HG02870 (cell line): Measurements from ENCODE around the gene PIP4K2A.

Experiments
- ATAC-seq: cut with Tn5 transposase; IDR thresholded peaks from one replicate; pipeline ENCODE4 v1.9.1; 2021; ENCODE audit warnings: mild to moderate bottlenecking, moderate library complexity; ENCODE audit not compliant: unreplicated experiment

The PIP4K2A gene

GRCh38 chr10:22623633-22624253, 90.6 kb downstream of the PIP4K2A start:
- ATAC-seq: no peak

DNA sequence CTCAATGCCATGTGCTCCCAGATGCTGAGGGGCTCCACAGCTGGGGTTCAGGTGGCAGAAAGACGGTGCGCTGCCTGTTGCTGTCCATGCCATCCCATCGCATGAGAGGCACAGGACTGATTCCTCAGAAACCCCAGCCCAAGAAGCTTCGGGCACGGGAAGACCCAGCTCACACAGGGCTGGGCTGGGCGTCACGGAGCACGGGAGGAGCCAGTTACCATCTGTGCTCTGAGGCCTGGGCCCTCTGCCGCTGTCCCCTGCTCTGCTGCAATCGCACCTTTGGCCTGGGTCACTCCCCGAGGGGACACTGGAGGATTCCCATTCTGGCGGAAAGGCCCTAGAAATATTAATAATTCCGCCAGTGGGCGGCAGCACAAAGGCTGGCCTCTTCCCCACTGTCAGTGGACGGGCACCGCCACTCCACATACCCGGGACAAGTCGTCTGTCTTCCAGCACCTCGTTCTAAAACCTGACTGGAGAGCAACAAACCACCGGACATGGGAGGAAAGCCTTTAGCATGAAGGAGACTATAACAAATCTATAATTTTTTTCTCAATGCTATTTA, 92.1 kb downstream of the PIP4K2A start:
- no peak for ATAC-seq

GRCh38 chr10:22621726-22622125, 92.7 kb downstream of the PIP4K2A start:
- no peak for ATAC-seq

GRCh38 chr10:22620929-22621328, 93.4 kb downstream of the PIP4K2A start:
- no peak for ATAC-seq

DNA sequence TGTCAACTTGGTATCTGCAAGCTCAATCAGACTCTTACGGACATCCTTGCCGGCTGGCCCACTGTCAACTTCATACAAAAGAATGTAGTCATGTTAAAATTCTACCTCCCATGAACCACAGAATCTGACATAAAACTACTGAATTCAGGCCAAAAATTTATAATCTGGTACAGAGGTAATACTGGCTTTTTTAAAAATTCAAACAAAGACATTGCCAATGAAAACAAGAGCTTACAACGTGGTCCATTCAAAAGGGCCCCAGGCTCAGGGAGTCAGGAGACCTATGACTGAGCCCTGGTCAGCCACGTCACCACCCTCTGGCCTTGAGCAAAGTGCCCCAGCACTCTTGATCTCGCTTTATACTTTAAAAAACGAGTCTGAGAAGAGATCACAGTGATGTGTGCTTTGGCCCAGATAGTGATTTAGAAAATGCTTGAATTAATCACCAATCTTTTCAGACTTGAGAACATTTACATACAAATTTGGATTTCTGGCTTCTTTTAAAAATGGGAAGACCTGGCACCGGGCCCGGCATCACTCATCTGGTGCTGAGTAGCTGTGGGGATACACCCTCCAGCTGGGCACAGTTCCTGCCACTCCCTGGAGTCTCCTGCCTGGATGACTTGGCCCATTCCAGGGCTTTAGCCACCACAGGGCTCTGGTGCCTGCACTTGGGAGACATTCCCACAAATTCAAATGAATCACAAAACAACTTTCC, 94.1 kb downstream of the PIP4K2A start:
- no peak for ATAC-seq

DNA sequence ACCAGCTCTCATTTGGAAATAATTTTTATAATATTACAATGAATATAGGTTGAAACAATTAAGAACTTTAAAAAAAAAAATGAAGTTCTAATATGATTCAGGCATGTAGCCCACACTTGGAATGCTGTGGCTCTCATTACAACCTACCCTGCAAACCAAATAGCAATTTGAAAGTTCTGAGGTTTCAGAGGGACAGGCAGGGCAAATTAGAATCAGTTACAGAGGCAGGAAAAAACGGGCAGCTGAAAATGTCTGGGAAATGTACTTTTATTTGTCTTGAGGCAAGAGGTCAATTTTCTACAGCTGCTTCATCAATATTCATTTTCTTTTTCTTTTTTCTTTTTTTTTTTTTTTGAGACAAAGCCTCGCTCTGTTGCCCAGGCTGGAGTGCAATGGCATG, 95.3 kb downstream of the PIP4K2A start:
- no peak for ATAC-seq

- ATAC-seq: no peak
Observed at GRCh38 chr10:22618078-22618785, 96.1 kb downstream of the PIP4K2A start.

GRCh38 chr10:22617516-22617915, 96.9 kb downstream of the PIP4K2A start:
- no peak for ATAC-seq

DNA sequence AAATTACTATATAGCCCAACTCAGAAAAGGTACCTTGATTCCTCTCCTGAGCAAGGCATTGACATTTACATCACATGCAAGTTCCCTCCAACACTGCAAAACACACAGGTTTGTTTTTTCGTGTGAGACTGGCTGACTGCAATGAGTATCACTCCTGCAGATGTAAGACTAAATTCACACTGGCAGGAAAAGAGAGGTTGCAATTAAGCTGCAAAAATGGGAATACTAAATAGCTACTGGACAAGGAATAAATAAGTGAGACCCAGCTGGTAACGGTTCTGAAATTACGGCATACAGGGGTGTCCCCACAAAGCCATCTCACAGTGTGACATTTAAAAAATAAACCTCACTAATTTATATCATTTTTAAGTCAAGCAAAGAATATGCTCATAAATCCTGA, 97.3 kb downstream of the PIP4K2A start:
- no peak for ATAC-seq

- ATAC-seq: peak; percentile 72
Observed at GRCh38 chr10:22615819-22616499, 98.4 kb downstream of the PIP4K2A start.

DNA sequence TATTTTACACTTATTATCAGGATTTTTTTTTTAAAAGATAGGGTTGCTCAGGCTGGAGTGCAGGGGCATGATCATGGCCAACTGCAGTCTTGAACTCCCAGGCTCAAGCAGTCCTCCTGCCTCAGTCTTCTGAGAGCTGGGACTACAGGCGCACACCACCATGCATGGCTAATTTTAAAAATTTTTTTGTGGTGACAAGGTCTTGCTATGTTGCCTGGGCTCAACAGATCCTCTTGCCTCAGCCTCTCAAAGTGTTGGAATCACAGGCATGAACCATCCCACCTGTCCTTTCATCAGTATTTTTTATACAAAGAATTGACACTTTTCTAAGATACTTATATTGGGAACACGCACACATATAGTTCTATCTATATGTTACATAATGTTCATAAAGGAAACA, 99.3 kb downstream of the PIP4K2A start:
- ATAC-seq: no peak

DNA sequence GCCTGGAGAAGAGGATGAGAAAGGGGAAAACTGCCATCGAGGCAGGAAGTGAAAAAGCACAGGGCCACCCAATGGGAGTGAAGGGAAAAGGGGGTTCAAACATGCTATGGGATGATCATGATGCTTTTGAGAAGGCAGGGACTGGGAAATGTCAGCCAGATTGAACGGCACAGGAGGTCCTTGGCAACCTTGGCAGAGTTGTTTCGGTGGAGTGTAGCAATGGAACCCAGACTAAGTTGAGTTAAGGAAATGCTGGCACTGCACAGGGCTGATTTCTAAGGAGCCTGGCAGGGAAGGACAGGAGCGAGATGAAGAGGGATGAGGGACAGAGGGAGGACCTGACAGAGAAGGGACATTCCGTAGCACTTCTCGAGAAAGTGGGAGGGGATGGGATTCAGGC, 101.4 kb downstream of the PIP4K2A start:
- no peak for ATAC-seq

DNA sequence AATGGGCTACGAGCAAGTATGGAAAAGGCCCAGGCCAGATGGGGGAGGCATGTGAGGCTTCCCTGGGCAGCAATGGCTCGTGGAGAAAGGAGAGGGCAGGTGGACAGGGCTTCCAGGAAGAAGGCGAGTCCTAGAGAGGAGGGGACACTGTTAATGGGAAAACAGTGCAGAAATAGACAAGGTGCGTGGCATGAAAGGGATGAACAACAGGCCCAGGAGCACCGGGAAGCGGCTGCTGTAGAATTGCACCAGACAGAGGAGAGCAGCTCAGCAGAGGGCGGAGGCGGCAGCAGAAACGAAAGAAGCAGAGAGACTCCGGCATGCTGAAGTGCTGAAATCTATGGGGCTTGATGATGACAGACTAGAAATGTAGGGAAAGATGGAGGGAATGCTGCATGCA, 102.1 kb downstream of the PIP4K2A start:
- ATAC-seq: no peak

GRCh38 chr10:22611425-22612115, 102.8 kb downstream of the PIP4K2A start:
- no peak for ATAC-seq

DNA sequence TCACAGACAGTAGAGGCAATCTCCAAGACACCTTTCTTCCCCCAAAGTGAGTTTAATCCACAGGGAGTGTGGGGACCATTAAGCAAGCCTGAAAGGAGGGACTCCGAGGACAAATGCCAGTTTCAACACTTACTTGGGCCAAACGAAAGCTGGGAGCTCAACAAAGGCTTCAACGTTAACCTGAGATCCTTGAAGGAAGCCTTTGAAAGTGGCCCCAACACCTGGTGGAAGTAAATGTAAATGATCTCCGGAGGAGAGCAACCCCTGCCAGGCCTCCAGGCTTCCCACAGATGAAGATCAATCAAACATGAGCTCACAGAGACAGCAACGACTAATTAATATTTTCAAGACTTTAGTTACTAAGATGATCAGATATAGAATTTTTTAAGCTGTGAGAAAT, 103.8 kb downstream of the PIP4K2A start:
- no peak for ATAC-seq

DNA sequence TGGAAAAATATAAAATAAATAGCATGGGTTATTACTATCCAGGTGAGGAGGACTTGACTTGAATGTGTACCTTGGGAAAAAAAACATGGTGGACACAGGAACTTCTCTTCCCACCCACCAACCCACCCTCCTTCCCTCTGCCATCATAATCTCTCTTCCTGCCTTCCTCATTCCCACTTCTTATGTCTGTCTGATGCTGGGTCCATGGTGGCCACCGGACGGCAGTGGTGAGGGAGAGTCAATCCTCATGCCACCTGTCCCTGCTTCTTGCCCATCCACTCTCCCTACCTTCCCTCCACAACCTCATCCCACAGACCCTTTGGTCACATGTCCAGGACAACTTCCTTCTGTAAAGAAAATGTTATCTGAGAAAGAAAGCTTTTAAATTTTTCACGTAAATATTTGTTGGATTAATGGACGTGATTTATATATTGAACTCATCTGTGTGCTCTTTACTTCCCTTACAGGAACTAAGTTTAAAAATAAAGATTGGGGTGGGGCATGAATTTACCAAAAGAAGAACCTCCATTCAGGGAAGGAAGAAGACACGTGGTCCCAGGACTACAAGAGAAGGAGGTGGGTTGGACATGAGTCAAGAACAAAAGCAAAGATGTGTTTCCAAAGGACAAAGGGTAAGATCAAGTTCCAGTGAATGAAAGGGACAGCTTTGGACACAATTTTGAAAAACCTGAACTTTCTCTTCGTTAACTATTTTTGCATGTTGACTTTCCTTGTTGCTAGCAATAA, 104.5 kb downstream of the PIP4K2A start:
- no peak for ATAC-seq

GRCh38 chr10:22609251-22609650, 105.1 kb downstream of the PIP4K2A start:
- ATAC-seq: no peak

GRCh38 chr10:22607261-22607660, 107.1 kb downstream of the PIP4K2A start:
- ATAC-seq: no peak

GRCh38 chr10:22606164-22606614, 108.2 kb downstream of the PIP4K2A start:
- ATAC-seq: peak; percentile 93

GRCh38 chr10:22605168-22605567, 109.2 kb downstream of the PIP4K2A start:
- no peak for ATAC-seq
